LoVo (cell line): ENCODE results near the gene FAM241A.
A peak's percentile ranks its signal among the peaks of the same experiment; 100 is the strongest.
"Not testable (repeated sequence)": the region's sequence is repeated elsewhere in the genome, so short reads cannot be mapped to it uniquely, and the experiment has no call there.

Source experiments
- DNase-seq: peaks from one replicate; pipeline ENCODE4 v3.0.0-alpha.2; 2016; ENCODE audit warnings: low spot score

Gene FAM241A

DNA sequence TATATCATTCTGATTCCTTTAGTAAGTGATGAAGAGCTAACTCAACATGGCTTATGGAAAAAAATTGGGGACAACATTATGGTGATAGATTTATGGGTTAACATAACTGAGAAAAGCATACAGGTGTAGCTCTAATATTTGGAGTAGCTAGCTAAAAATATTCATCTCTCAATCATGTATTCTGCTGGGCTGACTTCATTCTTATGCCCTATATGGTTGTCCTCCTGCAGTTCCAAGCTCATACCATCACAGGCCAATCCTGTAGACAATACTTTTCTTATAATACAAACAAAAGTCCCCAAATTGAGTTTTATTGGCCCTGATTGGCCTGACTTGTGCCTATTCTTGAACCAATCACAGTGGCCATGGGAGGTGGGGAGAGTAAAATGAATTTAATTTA is 6.7 kb upstream of the FAM241A start:
- DNase-seq = no peak

DNA sequence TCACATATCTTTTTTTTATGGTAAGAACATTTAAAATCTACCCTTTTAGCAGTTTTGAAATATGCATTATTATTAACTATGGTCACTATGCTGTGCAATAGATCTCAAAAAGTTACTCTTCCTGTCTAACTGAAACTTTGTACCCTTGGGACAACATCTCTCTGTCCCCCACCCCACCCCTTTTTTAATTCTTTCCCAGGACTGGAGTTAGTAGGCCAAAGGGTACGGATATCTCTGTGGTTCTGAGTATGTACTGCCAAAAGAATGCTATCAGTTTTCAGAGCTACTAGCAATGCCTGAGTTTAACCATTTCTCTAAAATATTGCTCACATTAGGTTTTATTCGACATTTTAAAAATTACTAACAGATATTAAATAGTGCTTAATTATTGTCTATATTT is 4.7 kb upstream of the FAM241A start:
- no peak for DNase-seq

DNA sequence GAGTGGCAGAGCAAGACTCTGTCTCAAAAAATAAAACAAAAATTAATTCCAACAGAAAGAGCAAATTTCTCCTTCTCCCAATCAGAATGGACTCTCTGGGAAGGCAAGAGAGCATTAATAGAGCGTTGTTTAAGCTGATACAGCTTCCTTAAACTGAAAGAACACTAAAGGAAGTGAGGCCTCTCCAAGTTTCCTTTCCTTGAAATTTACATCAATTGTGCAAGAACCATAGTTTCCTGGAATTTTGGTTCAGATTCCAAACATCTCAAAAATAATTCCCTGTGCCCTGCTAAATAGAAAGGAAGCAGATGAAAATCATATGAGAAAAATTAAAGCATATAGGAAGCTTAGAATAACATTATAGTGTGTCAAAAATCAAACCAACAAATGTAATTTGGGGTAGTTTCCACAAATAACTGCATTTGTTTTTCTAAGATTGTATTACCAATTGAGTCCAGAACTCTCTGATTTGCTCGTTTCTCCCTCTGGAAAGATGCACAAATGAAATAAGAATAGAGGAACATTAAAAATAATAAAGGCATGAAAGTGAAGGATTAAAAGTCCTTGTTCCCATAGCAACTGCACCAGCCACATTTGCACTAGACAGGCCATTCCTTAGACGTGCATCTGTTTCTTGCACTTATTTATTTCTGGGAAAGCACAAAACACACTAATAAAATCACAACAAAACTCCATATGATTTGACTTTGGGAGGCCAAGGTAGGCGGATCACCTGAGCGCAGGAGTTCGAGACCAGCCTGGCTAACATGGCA is 3.7 kb upstream of the FAM241A start:
- no peak for DNase-seq

DNA sequence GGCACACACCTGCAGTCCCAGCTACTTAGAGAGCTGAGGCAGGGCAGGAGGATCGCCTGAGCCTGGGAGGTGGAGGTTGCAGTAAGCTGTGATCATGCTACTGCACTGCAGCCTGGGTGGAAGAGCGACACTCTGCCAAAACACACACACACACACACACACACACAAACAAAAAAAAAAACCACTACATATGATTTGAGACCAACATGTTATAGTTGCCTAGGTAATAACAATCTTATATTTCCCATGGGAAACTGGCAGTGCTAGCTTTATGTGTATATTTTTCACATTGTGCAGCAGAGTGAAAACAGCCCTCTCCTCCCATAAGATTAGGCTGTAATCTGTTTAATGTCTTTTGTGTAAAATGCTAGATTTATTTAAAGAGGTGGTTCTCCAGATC is 3.1 kb upstream of the FAM241A start:
- DNase-seq = no peak

DNA sequence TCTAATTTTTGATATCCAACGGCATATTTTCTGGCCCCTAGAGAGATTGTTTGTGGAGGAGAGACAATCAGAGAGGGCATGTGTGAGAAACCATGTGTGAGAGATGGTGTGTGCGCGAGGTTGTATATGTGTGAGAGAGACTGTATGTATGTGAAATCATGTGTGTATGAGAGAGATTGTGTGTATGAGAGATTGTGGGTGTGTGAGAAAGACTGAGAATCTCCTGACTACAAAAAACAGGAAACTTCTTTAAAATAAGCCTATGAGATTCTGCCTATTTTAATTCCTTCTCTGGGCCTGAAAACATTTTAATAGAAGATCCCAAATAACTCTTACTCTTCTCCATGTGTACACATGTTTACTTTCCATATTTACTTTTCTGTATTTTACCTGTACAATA is 1.5 kb upstream of the FAM241A start:
- DNase-seq = no peak

DNA sequence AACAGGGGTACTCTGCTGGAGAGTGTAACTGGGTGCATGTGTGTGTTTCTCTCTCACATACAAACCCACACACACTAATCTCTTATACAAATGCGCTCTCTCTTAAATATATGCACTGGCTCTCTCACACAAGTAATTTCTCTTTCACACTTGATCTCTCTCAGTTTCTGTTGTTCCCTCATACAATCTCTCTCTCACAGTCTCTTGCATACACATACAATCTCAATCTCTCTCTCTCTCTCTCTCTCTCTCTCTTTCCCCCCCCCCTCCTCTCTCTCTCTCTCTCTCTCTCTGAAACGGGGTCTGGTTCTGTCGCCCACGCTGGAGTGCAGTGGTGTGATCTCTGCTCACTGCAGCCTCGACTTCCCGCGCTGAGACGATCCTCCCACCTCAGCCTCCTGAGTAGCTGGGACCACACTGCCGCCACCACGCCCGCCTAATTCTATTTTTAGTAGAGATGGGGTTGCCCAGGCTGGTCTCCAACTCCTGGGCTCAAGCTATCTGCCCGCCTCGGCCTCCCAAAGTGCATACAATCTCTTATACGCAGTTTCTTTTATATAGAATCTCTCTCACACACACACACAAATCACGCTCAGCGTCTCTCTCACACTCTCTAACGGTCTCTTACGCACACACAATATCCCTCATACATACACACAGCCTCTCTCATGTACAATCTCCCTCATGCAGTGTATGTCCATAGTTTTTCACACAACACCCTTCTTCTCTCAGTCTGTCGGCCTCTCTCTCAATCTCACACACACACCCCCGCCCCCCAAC is 518 bp upstream of the FAM241A start:
- no peak for DNase-seq

DNA sequence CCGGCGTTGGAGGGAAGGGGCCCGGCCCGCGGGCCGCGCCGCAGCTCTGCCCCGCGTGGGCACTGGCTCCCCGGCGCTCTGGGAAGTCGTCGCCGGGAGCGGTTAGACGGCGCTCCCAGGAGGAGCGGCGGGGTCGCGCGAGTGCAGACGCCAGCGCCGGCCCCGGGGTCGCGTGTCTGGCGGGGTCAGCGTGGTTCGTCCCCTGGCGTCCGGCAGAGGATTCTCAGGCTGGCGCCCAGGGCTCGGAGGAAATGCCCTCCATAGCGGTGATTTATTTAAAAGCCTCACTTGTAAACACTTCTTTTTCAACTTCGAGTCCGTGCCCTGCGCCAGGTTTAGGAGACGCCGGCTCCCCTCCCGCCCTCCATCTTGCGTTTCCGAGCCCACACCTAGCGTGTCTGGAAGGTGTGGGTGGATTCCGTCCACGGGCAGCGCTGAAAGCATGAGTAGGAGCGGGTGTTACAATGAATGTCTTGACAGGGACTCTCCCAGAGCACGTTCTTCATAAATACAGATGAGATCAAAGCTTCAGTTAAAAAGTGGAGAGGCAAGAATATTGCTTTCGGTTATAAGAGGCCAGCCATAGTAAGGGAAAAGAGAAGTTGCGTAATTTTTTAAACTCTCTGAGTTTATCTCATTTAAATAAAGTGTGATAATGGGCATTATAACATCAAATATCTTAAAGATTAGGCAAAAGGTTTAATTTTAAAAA is 692 bp downstream of the FAM241A start:
- DNase-seq = peak; percentile 62

DNA sequence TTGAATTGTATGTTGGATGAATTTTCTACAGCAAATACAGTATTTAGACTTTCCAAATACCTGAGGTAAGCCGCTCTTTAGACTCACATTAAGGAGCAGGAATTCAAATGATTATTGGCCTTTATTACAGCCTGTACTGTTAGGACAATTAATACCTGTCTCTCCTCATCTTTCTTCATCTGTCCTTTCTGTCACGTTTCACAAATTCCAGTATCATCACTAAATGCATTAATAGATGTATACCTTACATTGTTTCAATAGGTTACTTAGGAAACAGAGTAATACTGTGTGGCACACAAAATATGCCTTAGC is 1.2 kb downstream of the FAM241A start:
- no peak for DNase-seq

DNA sequence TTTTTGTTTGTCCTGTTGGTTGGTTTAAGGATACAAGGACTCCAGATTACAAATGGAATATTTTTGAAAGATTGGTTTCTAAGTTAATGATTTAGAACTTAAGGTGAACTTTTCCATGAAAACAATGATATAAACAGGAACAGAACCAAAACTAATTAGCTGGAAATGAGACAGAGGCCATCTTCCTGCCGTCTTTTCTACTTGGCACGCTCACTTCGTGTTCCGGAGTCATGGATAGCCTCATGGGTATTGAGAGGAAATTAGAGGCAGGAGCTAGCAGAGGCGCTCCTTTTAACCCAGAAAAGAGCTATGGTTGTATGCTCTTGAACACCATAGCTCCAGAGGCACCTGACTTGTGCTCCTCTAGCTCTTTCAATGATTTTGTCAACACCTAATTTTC is 2.4 kb downstream of the FAM241A start:
- no peak for DNase-seq

DNA sequence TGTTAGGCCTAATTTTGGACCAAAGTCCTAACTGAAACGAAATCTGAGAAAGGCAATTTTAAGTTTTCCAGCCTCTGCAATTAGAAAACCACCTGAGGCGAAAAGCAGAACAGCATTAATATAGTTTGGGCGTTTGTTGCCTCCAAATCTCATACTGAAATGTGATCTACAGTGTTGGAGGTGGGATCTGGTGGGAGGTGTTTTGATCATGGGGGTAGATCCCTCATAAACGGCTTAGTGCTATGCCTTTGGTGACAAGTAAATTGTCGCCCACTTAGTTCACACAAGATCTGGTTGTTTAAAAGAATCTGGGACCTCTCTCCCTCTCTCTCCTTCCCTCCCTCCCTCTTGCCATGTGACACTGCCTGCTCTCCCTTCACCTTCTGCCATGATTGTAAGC is 5.7 kb downstream of the FAM241A start:
- DNase-seq = no peak

DNA sequence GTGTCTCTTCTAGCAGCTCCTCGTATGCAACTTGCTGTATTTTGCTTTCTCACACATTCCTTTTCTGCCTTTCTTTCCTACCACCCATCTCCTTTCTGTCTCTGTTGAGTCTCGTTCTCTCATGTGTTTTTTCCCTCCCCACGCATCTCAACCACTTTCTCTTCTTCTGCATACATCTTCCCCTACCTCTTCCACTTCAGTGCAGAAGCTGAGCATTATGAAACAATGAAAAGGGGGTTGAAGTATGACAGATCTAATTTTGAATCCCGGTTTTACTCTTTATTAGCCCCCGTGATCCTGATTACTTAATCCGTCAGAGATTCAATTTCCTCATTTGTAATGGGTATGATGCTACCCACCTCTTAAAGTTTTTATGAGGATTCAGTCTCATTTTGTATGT is 7.3 kb downstream of the FAM241A start:
- DNase-seq = no peak

DNA sequence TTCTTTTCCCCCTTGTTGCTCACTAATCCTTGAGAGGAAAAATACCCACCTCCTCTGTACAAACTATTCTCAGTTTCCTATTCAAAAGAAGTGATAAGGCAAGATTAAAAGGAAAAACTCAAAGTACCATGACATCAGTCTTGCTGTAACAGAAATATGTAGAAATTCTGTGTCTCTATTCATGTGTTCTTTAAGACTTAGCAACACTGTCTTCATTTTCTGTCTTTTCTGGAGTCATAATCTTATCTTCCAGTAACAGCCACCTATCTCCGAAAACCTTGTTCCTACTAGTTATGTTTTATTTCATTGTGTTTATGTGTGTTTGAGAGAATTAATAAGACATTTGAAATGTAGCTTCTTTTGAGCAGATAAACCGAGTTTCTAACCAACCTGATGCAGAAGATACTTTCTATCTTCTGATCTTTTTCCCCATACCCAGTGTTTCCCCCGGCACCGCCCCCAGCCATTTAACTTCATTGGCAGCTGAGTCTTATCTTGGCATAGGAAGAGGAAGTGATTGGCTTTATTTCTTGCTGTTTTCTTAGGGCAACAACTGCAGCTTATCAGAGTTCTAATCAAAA is 8.0 kb downstream of the FAM241A start:
- DNase-seq = no peak

DNA sequence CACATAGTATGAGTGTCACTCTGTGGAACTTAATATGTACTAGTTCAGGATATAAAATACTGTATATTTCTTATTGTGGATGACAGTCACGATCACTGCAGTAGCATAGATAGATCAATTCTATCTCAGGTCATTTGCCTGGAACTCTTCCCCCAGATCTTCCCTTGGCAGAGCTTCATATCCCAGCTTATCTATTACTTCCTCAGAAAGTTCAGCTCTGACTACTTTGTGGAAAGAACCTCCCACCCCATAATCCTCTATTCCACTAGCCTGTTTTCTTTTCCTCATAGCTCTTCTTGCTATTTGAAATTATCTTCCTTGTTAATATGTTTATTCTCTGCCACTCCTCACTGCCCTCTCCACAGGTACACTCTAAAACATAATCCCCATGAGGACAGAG is 10.9 kb downstream of the FAM241A start:
- DNase-seq = no peak

DNA sequence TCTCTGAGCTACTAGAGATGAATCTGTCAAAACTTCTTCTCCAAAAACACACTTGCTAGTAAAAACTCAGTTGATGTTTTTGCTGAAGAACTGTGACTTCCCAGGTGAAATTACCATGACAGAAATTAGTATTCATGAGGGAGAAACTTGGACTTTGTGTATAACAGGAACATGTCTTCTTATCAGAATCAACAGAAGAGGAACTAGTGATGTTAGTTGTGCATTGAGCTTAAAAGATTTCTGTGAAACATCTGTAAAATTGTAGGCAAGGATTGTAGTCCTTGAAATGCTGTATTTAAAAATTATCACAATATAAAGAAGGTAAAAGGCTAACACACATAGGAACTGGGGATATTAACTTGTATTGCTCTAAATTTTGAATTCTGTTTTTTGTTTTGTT is 11.3 kb downstream of the FAM241A start:
- no peak for DNase-seq

DNA sequence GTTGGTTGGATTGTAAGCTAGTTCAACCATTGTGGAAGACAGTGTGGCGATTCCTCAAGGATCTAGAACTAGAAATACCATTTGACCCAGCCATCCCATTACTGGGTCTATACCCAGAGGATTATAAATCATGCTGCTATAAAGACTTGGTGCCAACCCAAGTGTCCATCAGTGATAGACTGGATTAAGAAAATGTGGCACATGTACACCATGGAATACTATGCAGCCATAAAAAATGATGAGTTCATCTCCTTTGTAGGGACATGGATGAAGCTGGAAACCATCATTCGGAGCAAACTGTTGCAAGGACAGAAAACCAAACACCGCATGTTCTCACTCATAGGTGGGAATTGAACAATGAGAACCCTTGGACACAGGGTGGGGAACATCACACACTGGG is 18.5 kb downstream of the FAM241A start:
- DNase-seq = not testable (repeated sequence)

DNA sequence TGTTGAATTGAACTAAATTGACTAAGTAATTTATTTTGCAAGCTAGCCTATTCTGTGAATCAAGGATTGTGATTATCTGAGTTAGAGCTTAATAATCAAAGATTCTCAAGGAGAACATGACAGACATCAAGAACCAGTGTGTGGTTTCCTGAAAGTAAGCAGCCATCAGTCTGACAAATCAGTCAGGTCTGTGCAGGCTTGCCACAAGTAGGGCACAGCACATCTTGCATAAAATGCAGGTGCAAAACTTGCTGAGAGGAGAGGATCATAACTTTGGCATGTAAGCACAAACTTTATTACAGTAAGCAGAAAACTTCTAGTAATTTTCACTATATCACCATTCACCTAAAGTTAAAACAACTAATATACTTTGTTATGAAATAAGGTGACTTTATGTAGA is 22.5 kb downstream of the FAM241A start:
- no peak for DNase-seq

DNA sequence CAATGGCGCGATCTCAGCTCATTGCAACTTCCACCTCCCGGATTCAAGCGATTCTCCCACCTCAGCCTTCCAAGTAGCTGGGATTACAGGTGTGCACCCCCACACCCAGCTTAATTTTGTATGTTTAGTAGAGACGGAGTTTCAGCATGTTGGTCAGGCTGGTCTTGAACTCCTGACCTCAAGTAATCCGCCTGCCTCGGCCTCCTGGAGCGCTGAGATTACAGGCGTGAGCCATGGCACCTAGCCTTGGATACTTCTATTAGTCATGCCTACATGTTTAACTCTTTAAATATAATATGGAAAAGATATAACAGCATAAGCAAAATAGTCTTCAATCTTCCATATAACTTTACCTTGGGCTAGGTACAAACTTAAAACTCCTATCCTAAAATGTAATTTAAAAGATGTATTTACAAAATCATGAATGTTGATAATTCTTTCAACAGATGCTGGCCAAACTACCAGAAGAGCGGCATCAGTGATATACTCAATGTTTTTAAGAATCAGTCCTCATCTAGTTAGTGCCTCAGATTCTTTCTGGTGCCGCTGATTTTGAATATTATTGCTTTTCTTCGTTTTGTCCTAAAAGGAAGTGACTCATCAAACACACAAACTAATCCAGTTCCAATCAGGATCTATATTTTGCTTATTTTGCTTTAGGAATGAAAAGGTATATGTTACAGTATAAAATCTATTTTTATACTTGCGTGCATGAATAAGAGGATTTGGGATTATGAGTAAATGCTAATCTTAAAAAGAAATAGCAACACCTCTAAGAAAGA is 23.7 kb downstream of the FAM241A start:
- DNase-seq = no peak

DNA sequence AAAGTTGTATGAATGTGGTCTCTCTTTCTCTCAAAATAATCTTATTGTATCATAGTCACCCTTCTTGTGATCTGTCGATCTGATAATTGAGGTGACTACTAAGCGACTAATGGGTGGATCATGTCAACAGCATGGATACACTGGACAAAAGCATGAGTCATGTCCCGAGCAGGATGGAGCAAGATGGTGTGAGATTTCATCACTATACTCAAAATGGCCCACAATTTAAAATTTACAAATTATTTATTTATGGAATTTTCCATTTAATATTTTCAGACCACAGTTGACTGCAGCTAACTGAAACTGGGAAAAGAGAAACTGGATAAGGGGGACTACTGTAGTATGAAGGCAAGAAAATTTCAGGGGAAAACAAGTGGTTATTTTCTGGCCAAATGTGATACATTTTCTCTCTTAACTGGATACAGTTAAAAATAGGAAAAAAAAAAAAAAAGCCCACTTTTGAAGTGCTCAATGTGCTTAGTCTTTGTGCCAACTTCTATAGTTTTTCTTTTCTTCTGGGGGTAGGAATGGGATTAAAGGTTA is 25.3 kb downstream of the FAM241A start:
- DNase-seq = peak; percentile 81

DNA sequence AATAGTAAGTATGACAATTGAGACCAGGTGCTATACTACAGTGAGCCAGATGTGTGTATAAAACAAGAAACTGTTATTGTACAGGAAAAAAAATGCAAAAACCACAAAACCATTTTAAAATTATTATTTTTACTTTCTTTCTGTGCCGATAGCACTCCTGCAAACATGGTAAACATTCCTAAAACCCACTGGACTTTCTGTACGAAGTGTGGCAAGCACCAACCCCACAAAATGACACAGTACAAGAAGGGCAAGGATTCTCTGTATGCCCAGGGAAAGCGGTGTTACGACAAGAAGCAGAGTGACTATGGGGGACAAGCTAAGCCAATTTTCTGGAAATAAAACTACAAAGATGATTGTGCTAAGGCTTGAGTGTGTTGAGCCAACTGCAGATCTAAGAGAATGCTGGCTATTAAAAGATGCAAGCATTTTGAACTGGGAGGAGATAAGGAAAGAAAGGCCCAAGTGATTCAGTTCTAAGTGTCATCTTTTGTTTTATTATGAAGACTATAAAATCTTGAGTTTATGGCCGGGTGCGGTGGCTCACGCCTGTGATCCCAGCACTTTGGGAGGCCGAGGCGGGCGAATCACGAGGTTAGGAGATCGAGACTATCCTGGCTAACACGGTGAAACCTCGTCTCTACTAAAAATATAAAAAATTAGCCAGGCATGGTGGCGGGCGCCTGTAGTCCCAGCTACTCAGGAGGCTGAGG is 26.0 kb downstream of the FAM241A start:
- peak; percentile 56 for DNase-seq

DNA sequence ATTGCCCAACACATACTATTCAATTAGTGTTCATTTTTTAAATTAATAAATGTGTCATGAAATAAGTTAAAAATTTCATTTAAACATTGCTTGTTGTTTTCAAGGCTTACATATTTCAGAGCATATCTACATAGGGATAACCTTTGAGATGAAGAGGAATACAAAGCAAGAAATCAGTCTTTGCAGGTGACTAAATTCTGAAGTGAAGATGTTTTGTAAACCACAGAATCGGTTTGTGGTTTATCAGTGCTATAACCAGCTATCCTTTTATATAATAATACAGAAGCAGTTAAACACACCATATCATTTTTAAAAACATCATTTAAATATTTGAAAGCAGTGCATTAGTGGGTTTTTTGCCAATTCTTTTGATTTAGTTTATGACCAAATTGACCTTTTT is 26.9 kb downstream of the FAM241A start:
- no peak for DNase-seq
